ENCODE results near the gene CTNNA3. TPM values are rescaled to one million over a fixed set of nuclear protein-coding genes. Genes with fewer than 3 reads are reported as not detected.

The CTNNA3 gene
- total RNA-seq, 1 experiment from 2014 or later = 0.85 TPM

- H3K36me3 ChIP-seq (ENCODE audit: control insufficient read depth, insufficient read depth, low read length) = no peaks in the 10 kb centered on the region
- in situ Hi-C loops (cut with HindIII; ENCODE audit: low pct_unique_long_range_greater_than_20kb, low sequenced_read_pairs) = no loop called here
- ChIA-PET POLR2A (no interaction called here), CTCF (no interaction called here)
- ATAC-seq = no peak
- intact Hi-C loops (cut with micrococcal nuclease; ENCODE audit: unreplicated experiment) = no loop called here
- no peak overlapping the region for H3K27ac ChIP-seq (ENCODE audit: low read length)
- H3K4me3 ChIP-seq (ENCODE audit: low read depth in 2 of 2, low read length in 2 of 2) = no peak overlapping the region
- BruUV-seq (replicated peaks) = no TSS peak
- no peaks in the 10 kb centered on the region for H3K4me1 ChIP-seq (ENCODE audit: control insufficient read depth, insufficient read depth, low read length)
- TF ChIP-seq REST (IDR thresholded peaks at IDR 0.05; ENCODE audit: insufficient read depth in 1 of 2, low read depth in 2 of 2, low read length in 1 of 2) (no peak), TCF7L2 (IDR thresholded peaks at IDR 0.05; ENCODE audit: low read depth, low read length) (no peak), POLR2AphosphoS5 (IDR thresholded peaks at IDR 0.05; ENCODE audit: low read depth, low read length) (no peak), SIN3A (IDR thresholded peaks at IDR 0.05; ENCODE audit: borderline replicate concordance, insufficient read depth, low read depth, low read length) (no peak), CTCF (IDR thresholded peaks at IDR 0.05) (no peak)
- no peaks in the 10 kb centered on the region for H3K9me3 ChIP-seq (ENCODE audit: control insufficient read depth, insufficient read depth, low read depth, low read length)
- H3K27me3 ChIP-seq (ENCODE audit: control insufficient read depth, insufficient read depth, low read length) = no peaks in the 10 kb centered on the region
- DNase-seq (ENCODE audit: low read depth, low spot score) = no peak
Measured at GRCh38 chr10:67280405-67280804, 415.6 kb downstream of the CTNNA3 start.

GRCh38 chr10:67277402-67277801 lies 418.6 kb downstream of the CTNNA3 start:
- Histone ChIP-seq H3K9me3 (ENCODE audit: control insufficient read depth, insufficient read depth, low read depth, low read length) (no peaks in the 10 kb centered on the region), H3K4me1 (ENCODE audit: control insufficient read depth, insufficient read depth, low read length) (no peaks in the 10 kb centered on the region), H3K4me3 (ENCODE audit: low read depth in 2 of 2, low read length in 2 of 2) (no peak overlapping the region), H3K36me3 (ENCODE audit: control insufficient read depth, insufficient read depth, low read length) (no peaks in the 10 kb centered on the region), H3K27ac (ENCODE audit: low read length) (no peak overlapping the region), H3K27me3 (ENCODE audit: control insufficient read depth, insufficient read depth, low read length) (no peaks in the 10 kb centered on the region)
- DNase-seq (ENCODE audit: low read depth, low spot score) (no peak), ATAC-seq (no peak)
- in situ Hi-C loops (cut with HindIII; ENCODE audit: low pct_unique_long_range_greater_than_20kb, low sequenced_read_pairs) = no loop called here
- intact Hi-C loops (cut with micrococcal nuclease; ENCODE audit: unreplicated experiment) = no loop called here
- TF ChIP-seq REST (IDR thresholded peaks at IDR 0.05; ENCODE audit: insufficient read depth in 1 of 2, low read depth in 2 of 2, low read length in 1 of 2) (no peak), TCF7L2 (IDR thresholded peaks at IDR 0.05; ENCODE audit: low read depth, low read length) (no peak), POLR2AphosphoS5 (IDR thresholded peaks at IDR 0.05; ENCODE audit: low read depth, low read length) (no peak), CTCF (IDR thresholded peaks at IDR 0.05) (no peak), SIN3A (IDR thresholded peaks at IDR 0.05; ENCODE audit: borderline replicate concordance, insufficient read depth, low read depth, low read length) (no peak)
- no TSS peak for BruUV-seq (replicated peaks)
- ChIA-PET POLR2A (no interaction called here), CTCF (no interaction called here)
